Stimulated activated effector memory CD8-positive, alpha-beta T cell treated with anti-CD3 and anti-CD28 coated beads, Interleukin-12 subunit alpha, Interleukin-12 subunit beta, amount 100 ng/mL, for 72 hours (primary cell): ENCODE measurements around the gene METRNL.
"Not testable (repeated sequence)": the region's sequence is repeated elsewhere in the genome, so short reads cannot be mapped to it uniquely, and the experiment has no call there.

Source experiments
- ATAC-seq: fragments of 150-1000 bp; cut with Tn5 transposase; 2 replicates; pipeline ENCODE4 v1.10.0; 2021
- DNase-seq, 2 donors: peaks; one replicate each; pipeline ENCODE4 v3.0.0; 2021 to 2022; ENCODE audit warnings: low spot score in 2 of 2
- H3K27ac Mint-ChIP-seq: one replicate; pipeline ENCODE4 v1.8.0; 2022; ENCODE audit warnings: mild to moderate bottlenecking, mixed read lengths
- H3K36me3 Mint-ChIP-seq: one replicate; pipeline ENCODE4 v1.8.0; 2022; ENCODE audit warnings: mild to moderate bottlenecking, mixed read lengths
- H3K4me1 Mint-ChIP-seq: one replicate; pipeline ENCODE4 v1.8.0; 2022; ENCODE audit warnings: mixed read lengths
- H3K4me3 Mint-ChIP-seq: one replicate; pipeline ENCODE4 v1.8.0; 2022; ENCODE audit warnings: mild to moderate bottlenecking, mixed read lengths
- H3K9me3 Mint-ChIP-seq: one replicate; pipeline ENCODE4 v1.8.0; 2022; ENCODE audit warnings: mixed read lengths

Gene METRNL, protein sequence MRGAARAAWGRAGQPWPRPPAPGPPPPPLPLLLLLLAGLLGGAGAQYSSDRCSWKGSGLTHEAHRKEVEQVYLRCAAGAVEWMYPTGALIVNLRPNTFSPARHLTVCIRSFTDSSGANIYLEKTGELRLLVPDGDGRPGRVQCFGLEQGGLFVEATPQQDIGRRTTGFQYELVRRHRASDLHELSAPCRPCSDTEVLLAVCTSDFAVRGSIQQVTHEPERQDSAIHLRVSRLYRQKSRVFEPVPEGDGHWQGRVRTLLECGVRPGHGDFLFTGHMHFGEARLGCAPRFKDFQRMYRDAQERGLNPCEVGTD

DNA sequence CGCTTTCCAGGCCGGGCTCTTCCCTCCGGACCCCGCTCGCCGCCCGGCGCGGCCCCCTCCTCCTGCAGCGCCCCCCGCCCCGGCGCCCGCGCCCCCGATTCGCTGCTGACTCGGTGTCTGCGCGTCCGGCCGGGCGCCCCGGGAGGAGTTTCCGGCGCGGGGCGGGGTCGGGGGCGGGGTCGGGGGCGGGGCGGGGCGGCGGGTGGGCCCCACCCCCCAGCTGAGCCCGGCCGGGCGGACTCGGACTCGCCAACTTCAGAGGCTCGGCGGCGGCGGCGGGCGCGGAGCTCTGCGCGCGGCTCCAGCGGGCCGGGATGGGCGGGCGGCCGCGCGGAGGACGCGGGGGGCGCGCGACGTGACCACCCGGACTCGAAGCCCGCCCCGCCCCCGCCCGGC is at the start of gene METRNL:
Gene METRNL, plus strand, starts transcription at position 258 of the 396 bp plus-strand sequence. CDS start 207 bp downstream, outside the sequence.
- H3K4me1 Mint-ChIP-seq: peaks cover 36% of the 10 kb centered on the region
- H3K36me3 Mint-ChIP-seq: peaks cover 45% of the 10 kb centered on the region
- DNase-seq: peak; percentile 62 to 80
- H3K27ac Mint-ChIP-seq: peak within 1 kb of the TSS; percentile 63
- H3K9me3 Mint-ChIP-seq: no peaks in the 10 kb centered on the region
- ATAC-seq: peak; percentile 35
- H3K4me3 Mint-ChIP-seq: peak within 1 kb of the TSS; percentile 54

DNA sequence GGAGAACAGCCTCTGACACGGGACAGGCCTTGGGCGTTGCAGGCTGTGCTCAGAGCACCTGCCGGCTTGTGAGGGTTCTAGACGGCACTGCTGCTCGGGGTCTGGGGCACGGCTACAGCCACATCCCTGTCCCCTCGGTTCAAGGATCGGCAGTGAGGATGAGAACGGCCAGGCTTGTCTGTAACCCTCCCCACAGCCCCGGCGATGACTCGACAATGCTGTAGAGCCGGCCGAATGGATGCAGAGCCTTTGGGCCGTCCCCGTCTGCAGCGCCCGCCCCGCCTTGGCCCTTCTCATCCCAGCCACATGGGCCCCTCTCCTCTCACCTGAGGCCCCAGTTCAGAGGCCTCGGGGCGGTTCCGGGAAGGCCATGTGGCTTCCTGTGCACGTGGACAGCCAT is 49.0 kb upstream of the METRNL start:
- H3K9me3 Mint-ChIP-seq: no peaks in the 10 kb centered on the region
- peaks cover 56% of the 10 kb centered on the region for H3K36me3 Mint-ChIP-seq
- peaks cover 18% of the 10 kb centered on the region for H3K4me1 Mint-ChIP-seq
- DNase-seq (no peak), ATAC-seq (no peak)
- no peak overlapping the region for H3K4me3 Mint-ChIP-seq
- H3K27ac Mint-ChIP-seq: no peak overlapping the region

DNA sequence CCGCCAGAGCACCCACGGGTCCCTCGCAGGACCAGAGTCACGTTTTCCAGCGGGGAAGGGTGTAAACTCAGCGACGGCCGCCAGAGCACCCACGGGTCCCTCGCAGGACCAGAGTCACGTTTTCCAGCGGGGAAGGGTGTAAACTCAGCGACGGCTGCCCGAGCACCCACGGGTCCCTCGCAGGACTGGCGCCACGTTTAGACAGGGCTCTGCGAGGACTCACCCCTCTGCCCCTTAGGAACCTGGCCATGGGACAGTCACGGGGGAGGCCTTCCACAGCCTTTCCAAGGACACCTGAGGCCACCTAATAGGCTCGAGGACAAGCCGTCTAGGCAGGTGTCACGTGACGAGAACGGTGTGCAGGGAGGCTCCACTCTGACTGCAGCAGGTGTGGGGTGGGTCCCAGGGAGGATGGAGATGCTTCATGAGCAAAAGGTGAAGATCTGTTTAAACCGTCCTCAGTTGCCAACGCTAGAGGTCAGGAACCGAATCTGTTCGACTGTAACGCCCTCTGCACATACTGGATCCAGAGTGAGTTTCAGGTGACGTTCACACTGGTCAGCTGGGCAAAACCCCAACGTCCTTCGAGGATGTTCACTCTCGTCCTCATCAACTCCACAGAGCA is 48.0 kb upstream of the METRNL start:
- DNase-seq (no peak), ATAC-seq (no peak)
- no peak overlapping the region for H3K4me3 Mint-ChIP-seq
- H3K9me3 Mint-ChIP-seq: no peaks in the 10 kb centered on the region
- peaks cover 8% of the 10 kb centered on the region for H3K4me1 Mint-ChIP-seq
- H3K27ac Mint-ChIP-seq: no peak overlapping the region
- H3K36me3 Mint-ChIP-seq: peaks cover 66% of the 10 kb centered on the region

DNA sequence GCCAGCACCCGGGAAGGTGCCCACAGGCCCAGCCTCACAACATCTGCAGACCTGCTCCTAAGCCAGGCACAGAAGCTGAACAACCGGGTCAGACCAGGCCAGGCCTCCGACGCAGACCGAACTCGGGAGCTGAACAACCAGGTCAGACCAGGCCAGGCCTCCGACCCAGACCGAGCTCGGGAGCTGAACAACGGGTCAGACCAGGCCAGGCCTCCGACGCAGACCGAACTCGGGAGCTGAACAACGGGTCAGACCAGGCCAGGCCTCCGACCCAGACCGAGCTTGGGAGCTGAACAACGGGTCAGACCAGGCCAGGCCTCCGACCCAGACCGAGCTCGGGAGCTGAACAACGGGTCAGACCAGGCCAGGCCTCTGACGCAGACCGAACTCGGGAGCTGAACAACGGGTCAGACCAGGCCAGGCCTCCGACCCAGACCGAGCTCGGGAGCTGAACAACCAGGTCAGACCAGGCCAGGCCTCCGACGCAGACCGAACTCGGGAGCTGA is 47.4 kb upstream of the METRNL start:
- H3K9me3 Mint-ChIP-seq, H3K4me3 Mint-ChIP-seq, H3K4me1 Mint-ChIP-seq, H3K27ac Mint-ChIP-seq, DNase-seq, ATAC-seq: not testable (repeated sequence)
- peaks cover 72% of the 10 kb centered on the region for H3K36me3 Mint-ChIP-seq

DNA sequence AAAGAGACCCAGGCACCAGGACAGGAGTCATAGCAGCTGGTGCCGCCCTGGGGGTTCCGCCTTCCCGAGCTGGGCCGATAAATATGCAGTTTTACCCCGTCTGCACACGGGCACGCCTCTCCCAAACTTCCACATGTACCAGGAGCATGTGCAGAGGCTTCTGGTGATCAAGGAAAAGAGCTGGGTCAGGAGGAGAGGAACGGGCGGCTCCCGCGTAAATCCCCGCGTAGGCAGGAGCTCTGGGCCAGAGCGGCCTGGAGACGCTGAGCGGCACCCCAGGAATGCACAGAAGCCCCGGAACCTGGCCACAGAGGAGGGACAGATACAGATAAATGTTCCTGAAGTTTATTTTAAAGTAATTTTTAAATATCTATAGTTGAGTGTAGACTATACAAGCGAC is 46.6 kb upstream of the METRNL start:
- H3K4me1 Mint-ChIP-seq: no peaks in the 10 kb centered on the region
- no peak overlapping the region for H3K27ac Mint-ChIP-seq
- ATAC-seq: no peak
- no peak overlapping the region for H3K4me3 Mint-ChIP-seq
- H3K36me3 Mint-ChIP-seq: peaks cover 79% of the 10 kb centered on the region
- no peaks in the 10 kb centered on the region for H3K9me3 Mint-ChIP-seq
- peak in 1 of 2 donors; percentile 28 for DNase-seq

DNA sequence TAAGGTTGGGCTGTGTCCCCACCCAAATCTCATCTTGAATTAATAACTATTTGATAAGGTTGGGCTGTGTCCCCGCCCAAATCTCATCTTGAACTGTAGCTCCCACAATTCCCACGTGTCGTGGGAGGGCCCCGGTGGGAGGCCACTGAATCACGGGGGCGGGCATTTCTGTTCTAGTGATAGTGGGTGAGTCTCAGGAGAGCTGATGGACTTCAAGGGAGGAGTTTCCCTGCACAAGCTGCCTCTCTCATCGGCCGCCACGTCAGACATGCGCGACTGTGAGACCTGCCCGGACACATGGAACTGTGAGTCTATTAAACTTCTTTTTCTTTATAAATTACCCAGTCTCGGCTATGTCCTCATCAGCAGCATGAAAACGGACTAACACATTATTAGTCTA is 44.9 kb upstream of the METRNL start:
- no peaks in the 10 kb centered on the region for H3K4me1 Mint-ChIP-seq
- DNase-seq (peak in 1 of 2 donors; percentile 18), ATAC-seq (no peak)
- peaks cover 74% of the 10 kb centered on the region for H3K36me3 Mint-ChIP-seq
- no peak overlapping the region for H3K27ac Mint-ChIP-seq
- H3K4me3 Mint-ChIP-seq: no peak overlapping the region
- H3K9me3 Mint-ChIP-seq: no peaks in the 10 kb centered on the region

DNA sequence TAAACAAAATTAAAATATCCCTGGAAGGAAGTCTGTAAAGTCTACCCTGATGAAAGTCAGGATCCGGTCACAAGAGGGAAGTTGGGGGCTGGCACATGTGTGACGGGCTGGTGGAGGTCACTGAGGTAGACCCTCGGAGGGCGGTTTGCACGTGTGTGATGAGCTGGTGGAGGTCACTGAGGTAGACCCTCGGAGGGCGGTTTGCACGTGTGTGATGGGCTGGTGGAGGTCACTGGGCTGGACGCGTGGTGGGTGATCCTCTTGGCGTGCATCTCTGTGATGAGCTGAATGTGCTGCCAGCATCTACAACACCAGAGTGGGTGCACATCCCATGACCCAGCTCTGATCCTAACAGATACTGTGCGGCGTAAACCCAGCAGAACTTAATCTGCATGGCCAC is 43.7 kb upstream of the METRNL start:
- no peaks in the 10 kb centered on the region for H3K9me3 Mint-ChIP-seq
- peak overlapping the region; percentile 43 for H3K27ac Mint-ChIP-seq
- DNase-seq (peak in 1 of 2 donors; percentile 36), ATAC-seq (no peak)
- H3K4me1 Mint-ChIP-seq: no peaks in the 10 kb centered on the region
- H3K36me3 Mint-ChIP-seq: peaks cover 80% of the 10 kb centered on the region
- H3K4me3 Mint-ChIP-seq: no peak overlapping the region

DNA sequence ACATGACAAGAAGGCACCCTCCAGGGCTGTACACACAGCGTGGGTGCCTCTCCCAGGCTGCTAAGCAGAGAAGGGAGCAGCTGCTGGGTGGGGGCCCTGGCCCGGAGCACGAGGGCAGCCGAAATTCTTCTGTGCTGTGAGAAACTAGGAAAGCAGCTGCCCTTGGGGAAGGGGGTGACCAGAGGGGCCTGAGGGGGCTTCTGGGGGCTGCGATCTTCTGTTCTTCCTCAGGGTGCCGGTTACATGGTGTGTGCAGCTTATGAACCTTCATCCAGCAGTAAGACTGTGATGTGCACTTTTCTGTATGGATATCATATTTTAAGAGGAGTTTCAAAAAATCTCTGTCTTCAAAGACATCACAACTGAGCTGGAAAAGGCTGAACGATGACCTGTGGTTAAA is 43.2 kb upstream of the METRNL start:
- peaks cover 80% of the 10 kb centered on the region for H3K36me3 Mint-ChIP-seq
- no peaks in the 10 kb centered on the region for H3K4me1 Mint-ChIP-seq
- H3K9me3 Mint-ChIP-seq: peaks cover 4% of the 10 kb centered on the region
- H3K27ac Mint-ChIP-seq: peak overlapping the region; percentile 43
- no peak for DNase-seq
- no peak overlapping the region for H3K4me3 Mint-ChIP-seq
- no peak for ATAC-seq

DNA sequence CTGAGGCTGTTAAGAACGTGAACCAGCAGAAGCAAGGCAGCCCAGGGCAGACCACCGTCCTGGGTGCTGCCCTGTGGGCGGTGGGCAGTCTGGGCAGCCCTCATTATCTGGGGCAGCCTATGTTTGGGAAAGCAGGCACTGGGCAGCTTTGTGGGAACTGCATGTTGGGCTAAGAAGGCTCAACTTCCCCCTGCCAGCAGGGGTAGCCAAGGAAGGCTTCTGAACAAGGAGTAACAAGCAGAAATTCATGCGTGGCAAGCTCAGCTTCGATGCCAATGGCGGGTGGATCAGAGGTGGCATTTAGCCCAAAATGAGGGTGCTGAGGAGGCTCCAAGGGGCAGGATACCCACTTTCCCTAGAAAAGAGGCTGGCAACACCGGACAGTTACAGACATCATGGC is 42.7 kb upstream of the METRNL start:
- DNase-seq (peak in 1 of 2 donors; percentile 39), ATAC-seq (no peak)
- Mint-ChIP-seq H3K4me3 (no peak overlapping the region), H3K36me3 (peaks cover 80% of the 10 kb centered on the region), H3K4me1 (no peaks in the 10 kb centered on the region), H3K9me3 (peaks cover 6% of the 10 kb centered on the region), H3K27ac (no peak overlapping the region)

DNA sequence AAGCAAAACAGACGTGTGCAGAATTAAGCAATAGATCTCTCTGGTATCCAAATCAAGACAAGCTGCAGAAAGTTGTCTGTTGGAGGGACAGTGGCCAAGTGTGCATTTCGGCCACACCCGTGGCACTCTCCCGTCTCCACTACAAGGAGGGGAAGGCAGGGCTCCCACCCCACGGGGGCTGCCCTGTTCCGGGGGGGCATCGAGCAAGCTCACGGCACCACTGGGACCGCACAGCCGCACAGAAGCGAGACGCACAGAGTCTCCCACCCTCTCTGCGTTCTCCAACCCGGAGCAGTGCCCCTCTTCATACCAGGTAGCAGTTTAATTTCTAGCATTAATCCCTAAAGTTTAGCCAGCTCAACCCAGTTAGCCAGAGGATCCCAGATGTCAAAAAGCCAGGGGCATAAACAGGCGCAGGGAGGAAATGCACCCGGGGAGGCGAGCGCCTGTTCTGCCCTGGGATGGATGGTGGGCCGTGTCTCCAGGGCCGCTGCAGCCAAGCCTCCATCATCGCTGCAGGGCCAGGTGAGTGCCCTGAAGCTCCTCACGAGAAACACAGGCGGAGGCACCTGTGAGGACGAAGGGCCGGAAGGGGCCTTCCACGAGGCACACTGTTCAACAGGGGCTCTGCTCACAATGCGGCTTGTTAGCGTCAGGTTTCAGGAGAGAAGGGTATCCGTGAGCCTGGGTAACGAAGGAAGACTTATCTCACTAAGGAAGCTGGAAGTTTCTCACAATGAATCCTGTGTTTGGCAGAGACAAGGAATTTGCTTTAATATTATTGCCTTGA is 42.1 kb upstream of the METRNL start:
- H3K9me3 Mint-ChIP-seq: peaks cover 8% of the 10 kb centered on the region
- no peaks in the 10 kb centered on the region for H3K4me1 Mint-ChIP-seq
- H3K36me3 Mint-ChIP-seq: peaks cover 85% of the 10 kb centered on the region
- H3K27ac Mint-ChIP-seq: no peak overlapping the region
- no peak for ATAC-seq
- H3K4me3 Mint-ChIP-seq: no peak overlapping the region
- peak in 1 of 2 donors; percentile 36 for DNase-seq

DNA sequence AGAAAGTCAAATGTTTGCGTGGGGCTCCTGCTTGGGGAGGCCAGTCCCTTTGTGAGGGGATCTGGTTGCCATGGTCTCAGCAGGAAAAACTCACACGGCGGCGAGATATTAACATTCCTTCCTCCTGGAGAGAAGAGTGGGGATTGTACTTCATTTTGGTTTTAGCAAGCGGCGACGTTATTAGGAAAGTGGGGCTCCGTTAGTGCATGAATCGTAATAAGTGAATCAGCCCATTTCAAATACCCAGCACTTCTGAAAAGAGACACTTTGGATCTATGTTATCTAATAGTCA is 41.6 kb upstream of the METRNL start:
- Mint-ChIP-seq H3K9me3 (peaks cover 13% of the 10 kb centered on the region), H3K36me3 (peaks cover 85% of the 10 kb centered on the region), H3K27ac (no peak overlapping the region), H3K4me1 (no peaks in the 10 kb centered on the region), H3K4me3 (no peak overlapping the region)
- no peak for ATAC-seq
- peak in 1 of 2 donors; percentile 26 for DNase-seq

DNA sequence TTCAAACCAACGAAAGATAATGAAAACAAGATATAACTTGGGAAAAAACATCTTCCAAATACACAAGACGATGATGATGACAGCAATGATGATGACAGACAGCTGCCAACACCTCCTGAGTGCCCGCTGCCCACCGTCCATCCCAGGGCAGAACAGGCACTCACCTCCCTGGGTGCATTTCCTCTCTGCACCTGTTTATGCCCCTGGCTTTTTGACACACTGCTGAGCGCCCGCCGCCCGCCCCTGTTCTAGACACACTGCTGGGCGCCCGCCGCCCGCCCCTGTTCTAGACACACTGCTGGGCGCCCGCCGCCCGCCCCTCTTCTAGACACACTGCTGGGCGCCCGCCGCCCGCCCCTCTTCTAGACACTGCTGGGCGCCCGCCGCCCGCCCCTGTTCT is 40.4 kb upstream of the METRNL start:
- ATAC-seq, H3K4me3 Mint-ChIP-seq, H3K4me1 Mint-ChIP-seq, DNase-seq, H3K27ac Mint-ChIP-seq: not testable (repeated sequence)
- H3K36me3 Mint-ChIP-seq: peaks cover 87% of the 10 kb centered on the region
- H3K9me3 Mint-ChIP-seq: peaks cover 14% of the 10 kb centered on the region

DNA sequence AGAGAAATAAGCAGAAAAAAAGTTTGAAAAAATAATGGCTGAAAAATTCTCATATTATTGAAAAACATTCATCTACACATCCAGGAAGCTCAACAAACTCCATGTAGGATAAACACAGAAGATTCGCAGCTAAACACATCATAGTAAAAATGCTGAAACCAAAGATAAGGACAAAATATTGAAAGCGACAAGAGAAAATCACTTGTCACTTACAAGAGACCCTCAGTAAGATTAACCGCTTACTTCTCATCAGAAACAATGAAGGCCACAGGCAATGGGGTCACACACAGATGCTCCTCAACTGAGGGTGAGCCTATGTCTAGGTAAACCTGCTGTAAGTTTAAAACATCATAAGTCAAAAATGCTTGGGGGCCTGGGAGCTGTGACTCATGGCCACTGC is 38.1 kb upstream of the METRNL start:
- no peak for ATAC-seq
- peaks cover 14% of the 10 kb centered on the region for H3K9me3 Mint-ChIP-seq
- H3K36me3 Mint-ChIP-seq: peaks cover 74% of the 10 kb centered on the region
- H3K4me3 Mint-ChIP-seq: no peak overlapping the region
- no peak for DNase-seq
- no peak overlapping the region for H3K27ac Mint-ChIP-seq
- peaks cover 11% of the 10 kb centered on the region for H3K4me1 Mint-ChIP-seq

DNA sequence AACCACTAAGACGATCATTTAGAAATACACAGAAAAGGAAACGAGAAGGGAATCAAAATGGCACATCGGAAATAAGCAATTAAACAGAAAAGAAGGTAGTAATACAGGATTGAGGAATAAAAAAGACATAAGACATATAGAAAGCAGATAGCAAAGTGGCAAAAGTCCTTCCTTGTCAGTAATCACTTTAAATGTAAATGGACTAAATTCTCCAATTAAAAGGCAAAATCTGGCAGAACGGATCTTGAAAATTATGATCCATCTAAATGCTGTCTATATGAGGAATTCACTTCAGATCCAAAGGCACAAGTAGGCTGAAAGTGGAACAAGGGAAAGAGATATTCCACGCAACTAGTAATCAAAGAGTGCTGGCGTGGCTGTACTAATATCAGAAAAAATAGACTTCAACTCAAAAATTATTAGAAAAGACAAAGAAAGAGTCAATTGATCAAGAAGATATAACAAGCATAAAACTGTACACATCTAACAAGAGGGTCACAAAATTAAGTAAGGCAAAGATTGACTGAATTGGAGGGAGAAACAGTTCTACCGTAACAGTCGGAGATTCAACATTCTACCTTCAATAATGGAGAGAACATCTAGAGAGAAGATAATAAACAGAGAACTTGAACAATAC is 36.8 kb upstream of the METRNL start:
- H3K9me3 Mint-ChIP-seq: peaks cover 18% of the 10 kb centered on the region
- no peak overlapping the region for H3K27ac Mint-ChIP-seq
- no peak overlapping the region for H3K4me3 Mint-ChIP-seq
- no peak for ATAC-seq
- peaks cover 20% of the 10 kb centered on the region for H3K4me1 Mint-ChIP-seq
- peaks cover 71% of the 10 kb centered on the region for H3K36me3 Mint-ChIP-seq
- no peak for DNase-seq

DNA sequence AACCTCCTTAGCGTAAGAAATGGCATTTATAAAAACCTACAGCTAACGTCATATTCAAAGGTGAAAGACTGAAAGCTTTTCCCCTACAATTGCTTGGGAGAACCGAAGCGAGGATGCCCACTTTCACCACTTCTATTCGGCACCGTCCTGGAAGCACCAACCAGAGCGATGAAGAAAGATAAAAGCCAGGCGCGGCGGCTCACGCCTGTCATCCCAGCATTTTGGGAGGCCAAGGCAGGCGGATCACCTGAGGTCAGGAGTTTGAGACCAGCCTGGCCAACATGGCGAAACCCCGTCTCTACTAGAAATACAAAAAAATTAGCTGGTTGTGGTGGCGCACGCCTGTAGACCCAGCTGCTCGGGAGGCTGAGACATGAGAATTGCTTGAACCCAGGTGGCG is 34.9 kb upstream of the METRNL start:
- peak in 1 of 2 donors; percentile 32 for DNase-seq
- Mint-ChIP-seq H3K4me1 (peaks cover 35% of the 10 kb centered on the region), H3K9me3 (peaks cover 18% of the 10 kb centered on the region), H3K36me3 (peaks cover 59% of the 10 kb centered on the region)
- not testable (repeated sequence) for H3K27ac Mint-ChIP-seq, ATAC-seq, H3K4me3 Mint-ChIP-seq
